Heart left ventricle (tissue), 13 donors: ENCODE data around the gene SLC24A4.

Experiments
- CTCF ChIP-seq, 12 donors: fragments of 200-600 bp; sonication (generic) in 4 of 12; IDR thresholded peaks; one replicate each; pipeline versions ENCODE4 v1.5.0 to v1.8.0; 2018 to 2022; ENCODE audit warnings: antibody characterized with exemption in 12 of 12, mild to moderate bottlenecking in 5 of 12
- POLR2A ChIP-seq, 2 donors: fragments of 450-650 bp; IDR thresholded peaks; one replicate each; pipeline ENCODE4 v1.6.1; 2017; ENCODE audit warnings: antibody characterized with exemption in 2 of 2, mild to moderate bottlenecking in 2 of 2, moderate library complexity in 2 of 2
- donor health status: ischemic (EF 13 %, LVEDD 7.1; RV severe dilation, severe dysfunction).
- donor health status: DM: no; HTN: yes; CAD: no.
- donor health status: DM: no; HTN: no; CAD: no.
- donor health status: ischemic (EF 25% LVEDD 6.9; RV normal size, moderate dysfunction).
- donor health status: ischemic (EF 25% LVEDD 5.7; RV mildly dilated, moderate dysfunction).
- donor health status: ischemic (EF 35%, LVEDD 5.7; RV mildly dilated, moderate dysfunction).
- donor health status: nonischemic (EF 11% LVEDD 7.7; RV severe dilation, severe dysfunction).
- donor health status: DM: yes; HTN: yes; CAD: no.
- donor health status: PGD.
- donor health status: ischemic (EF 29% LVEDD 5.4; RV normal size, mild dysfunction).
- donor health status: nonischemic (EF 23%, LVEDD 6.1; RV moderate dilation, normal function).

DNA sequence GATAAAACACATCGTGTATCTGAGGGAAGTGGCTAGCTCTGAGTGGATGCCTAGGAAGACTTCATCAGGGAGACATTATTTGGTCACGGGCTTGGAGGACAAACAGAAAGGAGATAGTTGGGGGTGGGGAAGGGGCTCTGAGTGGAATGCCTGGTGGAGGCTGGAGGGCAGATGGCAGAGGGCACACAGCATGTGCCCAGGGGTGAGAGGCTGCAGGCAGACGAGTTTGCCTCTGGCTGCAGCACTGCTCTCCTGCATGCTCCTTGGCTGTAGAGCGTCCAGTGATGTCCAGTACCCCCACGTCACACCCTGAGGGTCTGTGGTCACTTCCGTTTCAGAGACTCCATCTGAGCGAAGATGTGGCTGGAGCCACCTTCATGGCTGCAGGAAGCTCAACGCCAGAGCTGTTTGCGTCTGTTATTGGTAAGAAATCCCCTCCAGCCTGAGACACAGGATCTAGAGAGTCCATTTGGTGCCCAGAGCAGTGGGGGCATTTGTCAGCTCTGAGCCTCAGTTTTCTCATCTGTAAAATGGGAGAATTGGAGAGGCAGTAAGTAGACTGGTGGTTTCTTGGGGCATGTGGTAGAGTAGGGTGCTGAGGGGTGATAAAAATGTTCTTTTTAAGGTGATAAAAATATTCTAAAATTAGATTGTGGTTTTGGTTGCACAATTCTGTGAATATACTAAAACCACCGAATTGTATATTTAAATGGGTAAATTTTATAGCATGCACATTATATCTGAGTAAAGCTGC lies 119.0 kb downstream of the SLC24A4 start:
- TF ChIP-seq CTCF (IDR thresholded peaks at IDR 0.05) (no peak), POLR2A (IDR thresholded peaks at IDR 0.05) (no peak)
